WERI-Rb-1 (cell line): ENCODE data around the gene NAB2.

Source experiments
- DNase-seq: peaks from one replicate; pipeline ENCODE4 v3.0.0-alpha.2; 2020
- H3K27ac ChIP-seq: fragments of 250-450 bp; sonication (Bioruptor Pico); 2 replicates; pipeline ENCODE4 v1.5.1; 2020; ENCODE audit warnings: mild to moderate bottlenecking, moderate library complexity
- H3K27me3 ChIP-seq: fragments of 250-450 bp; sonication (Bioruptor Pico); 2 replicates; pipeline ENCODE4 v1.5.1; 2021; ENCODE audit warnings: mild to moderate bottlenecking, low read depth, moderate library complexity; ENCODE audit not compliant: insufficient read depth, severe bottlenecking
- H3K36me3 ChIP-seq: fragments of 250-450 bp; sonication (Bioruptor Pico); 2 replicates; pipeline ENCODE4 v1.5.1; 2020; ENCODE audit warnings: mild to moderate bottlenecking, moderate library complexity
- H3K4me3 ChIP-seq: 2 replicates; pipeline ENCODE4 v1.5.1; 2011; ENCODE audit warnings: low read depth, mild to moderate bottlenecking, control low read depth, low read length
- H3K9me3 ChIP-seq: fragments of 250-450 bp; sonication (Bioruptor Pico); 2 replicates; pipeline ENCODE4 v1.5.1; 2021; ENCODE audit warnings: mild to moderate bottlenecking, moderate library complexity; ENCODE audit not compliant: severe bottlenecking
- CTCF ChIP-seq: IDR thresholded peaks from 2 replicates; pipeline ENCODE4 v1.5.1; 2011; ENCODE audit warnings: low read depth, mild to moderate bottlenecking, control low read depth, inconsistent platforms, low read length

NAB2 gene

GRCh38 chr12:57130941-57131340 lies 42.0 kb downstream of the NAB2 start:
- H3K27ac ChIP-seq = no peak overlapping the region
- H3K4me3 ChIP-seq = no peak overlapping the region

GRCh38 chr12:57131896-57132744 lies 43.2 kb downstream of the NAB2 start:
- H3K36me3 ChIP-seq = no peaks in the 10 kb centered on the region
- no peaks in the 10 kb centered on the region for H3K9me3 ChIP-seq
- H3K27ac ChIP-seq = no peak overlapping the region
- DNase-seq = no peak
- H3K27me3 ChIP-seq = no peaks in the 10 kb centered on the region
- no peak for TF ChIP-seq CTCF
- no peak overlapping the region for H3K4me3 ChIP-seq

More at GRCh38 chr12:57130941-57131340, 42.0 kb downstream of the NAB2 start:
- no peak for TF ChIP-seq CTCF
- no peaks in the 10 kb centered on the region for H3K36me3 ChIP-seq
- no peak for DNase-seq
- no peaks in the 10 kb centered on the region for H3K27me3 ChIP-seq
- no peaks in the 10 kb centered on the region for H3K9me3 ChIP-seq

GRCh38 chr12:57133013-57133569 lies 44.2 kb downstream of the NAB2 start:
- no peaks in the 10 kb centered on the region for H3K9me3 ChIP-seq
- H3K36me3 ChIP-seq = no peaks in the 10 kb centered on the region
- no peak overlapping the region for H3K4me3 ChIP-seq
- DNase-seq = no peak
- H3K27me3 ChIP-seq = no peaks in the 10 kb centered on the region
- no peak for TF ChIP-seq CTCF
- H3K27ac ChIP-seq = no peak overlapping the region

- no peak overlapping the region for H3K27ac ChIP-seq
- no peak overlapping the region for H3K4me3 ChIP-seq
- H3K36me3 ChIP-seq = no peaks in the 10 kb centered on the region
- no peaks in the 10 kb centered on the region for H3K9me3 ChIP-seq
- no peak for DNase-seq
- H3K27me3 ChIP-seq = no peaks in the 10 kb centered on the region
- no peak for TF ChIP-seq CTCF
These were observed 45.0 kb downstream of the NAB2 start for GRCh38 chr12:57133916-57134315.

GRCh38 chr12:57134949-57135348 lies 46.0 kb downstream of the NAB2 start:
- no peaks in the 10 kb centered on the region for H3K27me3 ChIP-seq
- DNase-seq = no peak
- no peak overlapping the region for H3K4me3 ChIP-seq
- TF ChIP-seq CTCF = no peak
- no peak overlapping the region for H3K27ac ChIP-seq
- no peaks in the 10 kb centered on the region; the same call in 1 of the 2 replicates for H3K36me3 ChIP-seq
- no peaks in the 10 kb centered on the region for H3K9me3 ChIP-seq
